NCI-H345 treated with DMSO at 0.1 percent for 48 hours (cell line): Measurements from ENCODE around the gene PRKAG1.

Source experiments
- DNase-seq: peaks from one replicate; lab custom pipeline; 2025; ENCODE audit not compliant: unreplicated experiment; lab: John Stamatoyannopoulos, UW

Gene PRKAG1

GRCh38 chr12:48985901-48986300 lies 32.7 kb downstream of the PRKAG1 start:
- no peak for DNase-seq

DNA sequence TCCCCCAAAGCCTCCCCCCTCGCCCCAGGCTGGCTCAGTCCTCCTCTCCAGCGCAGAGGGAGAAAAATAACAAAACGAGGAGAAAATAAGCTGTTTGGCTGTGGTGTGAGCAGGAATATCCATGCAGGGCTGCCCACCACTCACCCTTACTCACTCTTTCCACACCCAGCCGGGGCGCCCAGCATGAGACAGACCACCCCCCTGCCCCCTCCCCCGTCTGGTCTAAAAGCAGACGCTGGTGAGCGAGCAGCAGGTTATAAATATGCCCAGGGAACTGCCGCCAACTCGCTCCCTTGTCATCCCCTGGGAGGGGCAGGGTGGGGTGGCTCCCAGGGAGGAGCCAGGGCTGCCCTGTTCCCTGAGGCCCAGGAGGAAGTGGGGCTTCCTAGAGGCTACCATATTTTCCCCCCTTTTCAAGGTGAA lies 33.1 kb downstream of the PRKAG1 start:
- no peak for DNase-seq

DNA sequence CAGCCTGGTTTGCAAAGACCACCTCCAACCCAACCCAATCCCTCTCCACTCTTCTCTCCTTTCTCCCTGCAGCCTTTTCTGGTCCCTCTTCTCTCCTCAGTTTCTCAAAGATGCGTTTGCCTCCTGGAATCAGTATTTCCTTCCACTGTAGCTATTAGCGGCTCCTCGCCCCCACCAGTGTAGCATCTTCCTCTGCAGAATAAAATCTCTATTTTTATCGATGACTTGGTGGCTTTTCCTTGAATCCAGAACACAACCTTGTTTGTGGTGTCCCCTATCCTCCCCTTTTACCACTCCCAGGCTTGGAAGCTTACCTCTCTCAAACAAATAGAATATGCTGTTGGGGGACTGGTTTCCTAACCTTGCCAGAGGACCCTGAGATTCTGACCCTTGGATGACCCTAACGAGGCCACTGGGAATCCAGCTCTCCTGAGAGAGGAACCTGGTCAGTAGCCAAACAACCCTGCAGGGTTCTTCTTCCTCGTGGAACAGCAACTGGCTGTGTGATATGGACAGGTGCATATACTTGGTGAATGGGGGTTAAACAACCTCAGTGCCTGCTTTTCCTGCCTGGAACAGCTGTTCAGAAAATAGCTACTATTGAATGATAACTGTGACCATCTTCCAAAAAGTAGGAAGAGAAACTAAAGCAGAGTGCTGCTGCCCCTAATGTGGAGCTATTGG lies 36.0 kb downstream of the PRKAG1 start:
- no peak for DNase-seq

DNA sequence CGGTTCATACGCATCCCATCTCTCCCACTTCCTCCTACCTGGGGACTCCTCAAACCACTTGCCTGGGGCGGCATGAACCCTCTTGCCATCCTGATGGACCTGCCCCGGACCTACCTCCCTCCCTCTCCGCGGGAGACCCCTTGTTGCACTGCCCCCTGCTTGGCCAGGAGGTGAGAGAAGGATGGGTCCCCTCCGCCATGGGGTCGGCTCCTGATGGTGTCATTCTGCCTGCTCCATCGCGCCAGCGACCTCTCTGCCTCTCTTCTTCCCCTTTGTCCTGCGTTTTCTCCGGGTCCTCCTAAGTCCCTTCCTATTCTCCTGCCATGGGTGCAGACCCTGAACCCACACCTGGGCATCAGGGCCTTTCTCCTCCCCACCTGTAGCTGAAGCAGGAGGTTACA lies 36.8 kb downstream of the PRKAG1 start:
- DNase-seq, result no peak

DNA sequence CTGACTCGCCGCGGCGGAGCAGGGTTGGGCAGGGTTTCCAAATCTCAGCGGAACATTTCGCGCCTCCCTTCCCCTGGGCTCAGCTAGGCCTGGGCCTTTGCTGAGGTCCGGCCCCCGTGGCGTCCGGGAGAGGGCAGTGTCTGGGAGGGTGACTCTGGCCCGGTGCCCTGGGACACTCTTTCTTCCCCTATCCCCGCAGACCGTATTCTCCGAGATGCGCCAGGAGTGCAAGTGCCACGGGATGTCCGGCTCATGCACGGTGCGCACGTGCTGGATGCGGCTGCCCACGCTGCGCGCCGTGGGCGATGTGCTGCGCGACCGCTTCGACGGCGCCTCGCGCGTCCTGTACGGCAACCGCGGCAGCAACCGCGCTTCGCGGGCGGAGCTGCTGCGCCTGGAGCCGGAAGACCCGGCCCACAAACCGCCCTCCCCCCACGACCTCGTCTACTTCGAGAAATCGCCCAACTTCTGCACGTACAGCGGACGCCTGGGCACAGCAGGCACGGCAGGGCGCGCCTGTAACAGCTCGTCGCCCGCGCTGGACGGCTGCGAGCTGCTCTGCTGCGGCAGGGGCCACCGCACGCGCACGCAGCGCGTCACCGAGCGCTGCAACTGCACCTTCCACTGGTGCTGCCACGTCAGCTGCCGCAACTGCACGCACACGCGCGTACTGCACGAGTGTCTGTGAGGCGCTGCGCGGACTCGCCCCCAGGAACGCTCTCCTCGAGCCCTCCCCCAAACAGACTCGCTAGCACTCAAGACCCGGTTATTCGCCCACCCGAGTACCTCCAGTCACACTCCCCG lies 37.4 kb downstream of the PRKAG1 start:
- no peak for DNase-seq

DNA sequence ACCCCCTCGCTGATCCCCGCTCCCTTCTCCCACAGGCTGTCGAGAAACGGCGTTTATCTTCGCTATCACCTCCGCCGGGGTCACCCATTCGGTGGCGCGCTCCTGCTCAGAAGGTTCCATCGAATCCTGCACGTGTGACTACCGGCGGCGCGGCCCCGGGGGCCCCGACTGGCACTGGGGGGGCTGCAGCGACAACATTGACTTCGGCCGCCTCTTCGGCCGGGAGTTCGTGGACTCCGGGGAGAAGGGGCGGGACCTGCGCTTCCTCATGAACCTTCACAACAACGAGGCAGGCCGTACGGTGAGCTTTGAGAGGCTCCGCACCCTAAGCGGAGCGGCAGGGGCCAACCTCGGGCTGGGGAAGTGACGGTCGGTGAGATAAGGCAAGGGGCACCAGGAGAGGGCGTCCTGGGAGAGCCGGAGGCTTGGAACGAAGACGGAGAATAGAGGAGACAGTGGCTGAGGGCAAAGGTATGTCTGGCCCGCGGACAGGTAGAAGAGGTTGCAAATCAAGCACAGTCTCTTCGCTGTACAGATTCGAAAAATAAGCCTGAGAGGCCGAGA lies 38.1 kb downstream of the PRKAG1 start:
- no peak for DNase-seq

- no peak for DNase-seq
These were observed 38.8 kb downstream of the PRKAG1 start for GRCh38 chr12:48979602-48980388.

GRCh38 chr12:48978741-48979601 lies 39.6 kb downstream of the PRKAG1 start:
- DNase-seq, result no peak

DNA sequence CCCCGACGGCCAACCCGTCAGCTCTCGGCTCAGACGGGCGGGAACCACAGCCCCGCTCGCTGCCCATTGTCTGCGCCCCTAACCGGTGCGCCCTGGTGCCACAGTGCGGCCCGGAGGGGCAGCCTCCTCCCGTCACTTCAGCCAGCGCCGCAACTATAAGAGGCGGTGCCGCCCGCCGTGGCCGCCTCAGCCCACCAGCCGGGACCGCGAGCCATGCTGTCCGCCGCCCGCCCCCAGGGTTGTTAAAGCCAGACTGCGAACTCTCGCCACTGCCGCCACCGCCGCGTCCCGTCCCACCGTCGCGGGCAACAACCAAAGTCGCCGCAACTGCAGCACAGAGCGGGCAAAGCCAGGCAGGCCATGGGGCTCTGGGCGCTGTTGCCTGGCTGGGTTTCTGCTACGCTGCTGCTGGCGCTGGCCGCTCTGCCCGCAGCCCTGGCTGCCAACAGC lies 40.3 kb downstream of the PRKAG1 start, which contains the start of gene WNT1:
Gene WNT1, plus strand, starts transcription at position 32 of the 450 bp plus-strand sequence. Its CDS starts 329 bp downstream, at position 361.
- DNase-seq, result no peak

GRCh38 chr12:48977290-48978281 lies 41.0 kb downstream of the PRKAG1 start:
- DNase-seq, result no peak

- no peak for DNase-seq
These were observed 44.5 kb downstream of the PRKAG1 start for GRCh38 chr12:48973941-48974673.

DNA sequence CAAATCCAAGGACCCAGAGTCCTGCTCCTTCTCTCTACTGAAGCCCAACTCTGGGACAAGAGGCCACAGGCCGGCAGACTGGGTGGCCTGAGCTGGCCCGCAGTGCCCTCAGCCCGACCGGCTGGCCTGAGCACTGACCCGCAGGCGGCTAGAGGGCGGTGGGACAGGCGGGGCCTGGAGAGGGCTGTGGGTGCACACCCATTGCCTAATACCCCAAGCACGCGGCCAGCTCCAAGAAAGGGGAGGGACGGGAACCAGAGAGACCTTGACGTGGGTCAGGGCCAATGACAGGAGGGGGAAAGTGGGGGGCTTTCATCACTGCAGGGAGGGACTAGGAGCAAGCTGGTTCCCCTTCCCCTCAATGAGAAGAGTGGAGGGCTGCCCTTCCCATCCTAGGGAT lies 45.0 kb downstream of the PRKAG1 start:
- no peak for DNase-seq

- DNase-seq, result no peak
These were observed 45.6 kb downstream of the PRKAG1 start for GRCh38 chr12:48972952-48973483.

DNA sequence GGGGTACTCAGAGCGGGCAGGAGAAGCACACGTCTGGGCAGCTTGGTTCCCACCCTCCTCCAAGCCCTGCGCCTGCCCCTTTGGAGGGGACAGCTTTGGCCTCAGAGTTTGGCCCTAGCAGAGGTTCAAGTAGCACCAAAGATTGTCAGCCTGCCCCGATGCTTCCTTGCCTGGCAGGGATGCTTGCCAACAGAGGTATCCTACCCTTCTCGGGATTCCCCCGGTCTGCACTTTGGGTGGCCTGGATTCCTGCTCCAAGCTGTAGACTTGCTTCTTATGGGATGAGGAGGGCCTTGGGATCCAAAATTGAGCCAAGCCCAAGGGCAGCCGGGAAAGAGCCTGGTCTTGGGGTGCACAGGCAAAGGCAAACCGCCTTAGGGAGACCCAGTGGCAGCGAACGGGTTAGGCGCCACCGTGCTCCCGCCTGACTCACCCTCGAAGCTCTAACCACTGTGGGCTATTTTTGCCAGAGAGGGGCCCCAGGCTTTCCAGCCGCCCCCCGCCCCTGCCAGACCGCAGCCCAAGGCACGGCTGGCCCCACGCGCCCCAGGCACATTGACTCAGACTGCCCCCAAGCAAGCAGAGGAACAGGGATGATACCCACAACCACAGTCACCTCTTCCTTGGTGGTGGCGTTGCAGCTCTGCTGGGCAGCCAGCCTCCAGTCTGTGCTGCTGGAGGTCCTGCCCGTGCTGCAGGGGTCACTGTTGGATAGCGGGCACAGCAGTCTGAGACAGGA lies 46.2 kb downstream of the PRKAG1 start:
- no peak for DNase-seq

DNA sequence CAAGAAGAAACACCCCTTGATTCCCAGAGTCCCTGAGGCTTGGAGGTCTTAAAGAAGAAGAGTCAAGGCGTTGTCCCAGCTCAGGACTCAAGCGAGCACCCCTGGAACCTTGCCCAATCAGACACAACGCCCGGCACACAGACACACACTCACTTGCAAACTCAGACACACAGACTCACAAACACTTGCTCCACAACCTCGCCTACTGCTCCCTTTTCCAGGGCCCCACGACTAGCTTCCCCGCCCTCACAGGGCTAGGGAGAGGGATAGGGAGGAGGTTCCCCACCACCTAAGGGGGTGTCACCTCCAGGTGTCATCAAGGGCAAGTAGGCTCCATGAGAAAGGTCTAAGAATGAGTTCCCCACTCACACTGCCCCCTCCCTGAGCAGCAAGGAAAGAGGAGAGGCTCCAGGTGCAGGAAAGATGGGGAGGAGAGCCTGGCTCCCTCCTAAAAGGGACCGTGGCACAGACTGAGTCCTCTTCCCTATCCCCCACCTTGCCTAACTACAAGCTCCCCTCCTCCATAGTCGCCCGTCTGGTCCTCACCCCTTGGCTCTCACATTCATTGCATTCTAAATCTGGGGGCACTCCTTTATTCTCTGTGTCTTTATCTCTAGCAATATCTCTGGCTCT lies 47.8 kb downstream of the PRKAG1 start:
- no peak for DNase-seq

DNA sequence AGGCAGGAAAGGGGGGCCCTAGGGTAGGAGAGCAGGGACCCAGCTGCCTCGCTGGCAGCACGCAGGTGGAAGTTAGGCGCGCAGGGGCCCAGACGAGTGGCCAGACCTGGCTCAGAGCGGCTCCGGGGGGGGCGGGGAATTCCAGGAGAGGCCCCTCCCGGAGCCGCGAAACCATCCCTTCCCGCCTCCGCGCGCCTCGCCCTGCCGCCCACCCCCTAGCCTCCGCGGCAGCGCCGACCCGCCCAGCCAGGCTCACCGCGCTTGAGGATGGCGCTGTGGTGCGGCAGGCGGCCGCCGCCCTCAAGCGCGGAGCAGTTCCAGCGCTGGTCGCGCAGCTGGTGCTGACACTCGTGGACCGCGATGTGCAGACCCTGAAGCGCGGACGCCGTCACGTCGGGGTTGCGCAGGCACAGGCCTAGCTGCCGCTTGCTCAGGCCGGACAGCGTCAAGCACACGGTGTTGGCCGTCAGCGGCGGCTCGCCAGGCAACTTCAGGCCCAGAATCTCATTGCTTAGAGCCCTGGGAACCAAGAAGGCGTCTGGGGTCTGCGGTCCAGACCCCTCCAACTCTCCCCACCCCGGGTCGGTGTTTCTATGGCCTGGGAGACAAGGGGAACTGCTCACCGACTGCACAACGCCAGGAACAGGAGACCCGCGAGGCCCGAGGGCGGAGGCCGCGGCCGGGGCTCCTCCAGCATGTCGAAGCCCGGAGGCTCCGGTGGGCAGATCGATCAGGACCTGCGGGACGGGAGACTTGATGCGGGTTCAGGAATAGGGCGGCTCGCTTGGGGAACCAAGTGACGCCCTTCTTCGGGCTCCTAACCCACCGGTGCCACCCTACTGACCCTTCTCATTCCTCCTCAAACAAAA lies 48.5 kb downstream of the PRKAG1 start:
- DNase-seq, result no peak
